CD4-positive, alpha-beta T cell treated with Interleukin-17A for 4 hours (primary cell): ENCODE results near the gene ALAD.
A peak's percentile ranks its signal among the peaks of the same experiment; 100 is the strongest.
"Not testable (repeated sequence)": the region's sequence is repeated elsewhere in the genome, so short reads cannot be mapped to it uniquely, and the experiment has no call there.

Experiments
- DNase-seq: peaks from one replicate; pipeline ENCODE4 v3.0.0-alpha.2; 2020; ENCODE audit warnings: mixed read lengths

Gene ALAD

GRCh38 chr9:113372059-113372458, 29.0 kb downstream of the ALAD start:
- no peak for DNase-seq

GRCh38 chr9:113370806-113371325, 30.2 kb downstream of the ALAD start:
- DNase-seq, result no peak

- no peak for DNase-seq
Measured at GRCh38 chr9:113369855-113370140, 31.3 kb downstream of the ALAD start.

GRCh38 chr9:113368982-113369854, 31.9 kb downstream of the ALAD start:
- DNase-seq, result no peak

GRCh38 chr9:113368348-113368981, 32.6 kb downstream of the ALAD start:
- DNase-seq, result no peak

- not testable (repeated sequence) for DNase-seq
Measured at GRCh38 chr9:113365652-113366051, 35.4 kb downstream of the ALAD start.

- no peak for DNase-seq
Measured at GRCh38 chr9:113364951-113365350, 36.1 kb downstream of the ALAD start.

- no peak for DNase-seq
Measured at GRCh38 chr9:113363336-113363735, 37.7 kb downstream of the ALAD start.

- no peak for DNase-seq
Measured at GRCh38 chr9:113361304-113362018, 39.6 kb downstream of the ALAD start.

GRCh38 chr9:113360242-113360842, 40.7 kb downstream of the ALAD start:
- DNase-seq, result no peak

GRCh38 chr9:113359385-113359784, 41.7 kb downstream of the ALAD start:
- no peak for DNase-seq

- no peak for DNase-seq
Measured at GRCh38 chr9:113356686-113357292, 44.3 kb downstream of the ALAD start.

- DNase-seq, result no peak
Measured at GRCh38 chr9:113355040-113355596, 46.0 kb downstream of the ALAD start.

- DNase-seq, result no peak
Measured at GRCh38 chr9:113352411-113352810, 48.7 kb downstream of the ALAD start.

- DNase-seq, result no peak
Measured at GRCh38 chr9:113352006-113352405, 49.1 kb downstream of the ALAD start.

GRCh38 chr9:113350937-113351336, 50.1 kb downstream of the ALAD start:
- peak; percentile 13 for DNase-seq

GRCh38 chr9:113350107-113350661, 50.9 kb downstream of the ALAD start:
- no peak for DNase-seq

- DNase-seq, result peak; percentile 50
Measured at GRCh38 chr9:113349445-113350094, 51.5 kb downstream of the ALAD start, which contains the start of gene BSPRY. Gene BSPRY (plus strand): TSS chr9:113349541. CDS start chr9:113349580, 39 bp downstream.

GRCh38 chr9:113349066-113349444, 52.0 kb downstream of the ALAD start:
- DNase-seq, result no peak

- DNase-seq, result no peak
Measured at GRCh38 chr9:113348437-113348836, 52.6 kb downstream of the ALAD start.

GRCh38 chr9:113345671-113346070, 55.4 kb downstream of the ALAD start:
- DNase-seq, result no peak
